A549 (cell line): ENCODE data around the gene ZRANB3. TPM values are rescaled to one million over a fixed set of nuclear protein-coding genes. Genes with fewer than 3 reads are reported as not detected.

Experiments used
- ATAC-seq, 2 experiments: fragments of 200-7000 bp in 1 of 2; fragments of >200 bp in 1 of 2; cut with Nextera tagmentation in 1 of 2; cut with Tn5 transposase in 1 of 2; 3 replicates each; pipeline versions ENCODE4 v1.8.0 to v1.9.1; 2018 to 2020; ENCODE audit warnings: mild to moderate bottlenecking in 1 of 2, moderate library complexity in 1 of 2
- CTCF ChIA-PET: fragments of 300-600 bp; sonication (Branson Sonifier 250); formaldehyde crosslinking; extraction: SDS; loops from one replicate; lab custom pipeline; 2021; ENCODE audit warnings: antibody characterized with exemption, inconsistent platforms; lab: Yijun Ruan, JAX
- POLR2A ChIA-PET: fragments of 350-600 bp; formaldehyde crosslinking; extraction: SDS; loops from one replicate; lab custom pipeline; 2021; ENCODE audit warnings: antibody characterized with exemption, inconsistent platforms; lab: Yijun Ruan, JAX
- DNase-seq, 2 experiments: peaks; one replicate each; pipeline versions ENCODE4 v3.0.0 to v3.0.0-alpha.2; 2011 to 2016; ENCODE audit warnings: low read depth in 1 of 2, low spot score in 1 of 2
- FAIRE-seq: peaks from 2 replicates; lab custom pipeline; 2011; peaks lifted over from hg19 to GRCh38; lab: Jason Lieb, UNC
- H3K27ac ChIP-seq, 2 experiments: fragments of >200 bp; sonication (Bioruptor Twin); formaldehyde crosslinking; 3 replicates each; pipeline ENCODE4 v1.5.1; 2016 to 2017
- H3K4me1 ChIP-seq: fragments of >200 bp; sonication (Bioruptor Twin); formaldehyde crosslinking; 3 replicates; pipeline ENCODE4 v1.6.1; 2016
- H3K4me2 ChIP-seq: fragments of >200 bp; sonication (Bioruptor Twin); formaldehyde crosslinking; 3 replicates; pipeline ENCODE4 v1.6.1; 2016
- H3K4me3 ChIP-seq: fragments of >200 bp; sonication (Bioruptor Twin); formaldehyde crosslinking; 3 replicates; pipeline ENCODE4 v1.5.1; 2016
- H3K9me3 ChIP-seq: fragments of >200 bp; sonication (Bioruptor Twin); formaldehyde crosslinking; 3 replicates; pipeline ENCODE4 v1.6.1; 2016
- BHLHE40 ChIP-seq: IDR thresholded peaks from 2 replicates; pipeline ENCODE4 v1.6.1; 2012; ENCODE audit warnings: low read depth, low read length, inconsistent platforms
- CBX8 ChIP-seq: fragments of 200-600 bp; sonication (generic); IDR thresholded peaks from 2 replicates; pipeline ENCODE4 v1.6.1; 2016
- ELK1 ChIP-seq: fragments of 150-350 bp; IDR thresholded peaks from 2 replicates; pipeline ENCODE4 v1.6.1; 2014; ENCODE audit warnings: low read depth, mild to moderate bottlenecking, low read length
- EP300 ChIP-seq, 2 experiments: fragments of >200 bp; sonication (Bioruptor Twin); formaldehyde crosslinking; IDR thresholded peaks; 2 replicates in 1 of 2; 3 replicates in 1 of 2; pipeline ENCODE4 v1.6.1; 2016 to 2017
- FOSL2 ChIP-seq, 2 experiments: fragments of 450-650 bp in 1 of 2; fragments of >200 bp in 1 of 2; sonication (Bioruptor Twin) in 1 of 2; formaldehyde crosslinking; IDR thresholded peaks; 2 replicates each; pipeline versions ENCODE4 v1.5.0 to v1.6.1; 2016 to 2020; ENCODE audit warnings: mild to moderate bottlenecking in 1 of 2, moderate library complexity in 1 of 2
- FOXS1 ChIP-seq: fragments of 250-450 bp; sonication (Bioruptor Pico); IDR thresholded peaks from 2 replicates; pipeline ENCODE4 v1.5.0; 2020; ENCODE audit warnings: mild to moderate bottlenecking, moderate library complexity
- HDAC2 ChIP-seq: fragments of 200-600 bp; sonication (generic); IDR thresholded peaks from 2 replicates; pipeline ENCODE4 v1.6.1; 2016
- HES2 ChIP-seq: fragments of >200 bp; sonication (Bioruptor Twin); formaldehyde crosslinking; IDR thresholded peaks from 2 replicates; pipeline ENCODE4 v1.6.1; 2016
- HOXB13 ChIP-seq: fragments of 250-450 bp; sonication (Bioruptor Pico); IDR thresholded peaks from 2 replicates; pipeline ENCODE4 v1.5.0; 2020; ENCODE audit warnings: low read depth, mild to moderate bottlenecking, moderate library complexity
- HOXB5 ChIP-seq: fragments of 250-450 bp; sonication (Bioruptor Pico); IDR thresholded peaks from 2 replicates; pipeline ENCODE4 v1.5.0; 2020; ENCODE audit warnings: mild to moderate bottlenecking, moderate library complexity
- MAX ChIP-seq: IDR thresholded peaks from 2 replicates; pipeline ENCODE4 v1.6.1; 2012
- MYC ChIP-seq: IDR thresholded peaks from 2 replicates; pipeline ENCODE4 v1.6.1; 2012; ENCODE audit warnings: mild to moderate bottlenecking, inconsistent platforms, low read length, improper control_type of control experiment, borderline replicate concordance
- NPAS2 ChIP-seq: fragments of 250-450 bp; sonication (Bioruptor Pico); IDR thresholded peaks from 2 replicates; pipeline ENCODE4 v1.8.0; 2022; ENCODE audit warnings: mild to moderate bottlenecking, moderate library complexity, borderline replicate concordance
- NR3C1 ChIP-seq: fragments of >200 bp; sonication (Bioruptor Twin); formaldehyde crosslinking; IDR thresholded peaks from 3 replicates; pipeline ENCODE4 v1.6.1; 2017
- RNF2 ChIP-seq: fragments of 200-600 bp; sonication (generic); IDR thresholded peaks from 2 replicates; pipeline ENCODE4 v1.6.1; 2016; ENCODE audit warnings: low read depth, mild to moderate bottlenecking, antibody characterized with exemption, moderate library complexity, borderline replicate concordance
- USF2 ChIP-seq: fragments of 450-650 bp; IDR thresholded peaks from 2 replicates; pipeline ENCODE4 v1.6.1; 2014; ENCODE audit warnings: antibody characterized with exemption
- ZC3H11A ChIP-seq: fragments of 450-650 bp; IDR thresholded peaks from 2 replicates; pipeline ENCODE4 v1.6.1; 2014; ENCODE audit warnings: antibody characterized with exemption, mild to moderate bottlenecking
- ZSCAN20 ChIP-seq: fragments of 250-450 bp; sonication (Bioruptor Pico); IDR thresholded peaks from 2 replicates; pipeline ENCODE4 v1.8.0; 2022; ENCODE audit warnings: mild to moderate bottlenecking, moderate library complexity
- WGBS: methylation state at CpG from one replicate; pipeline ENCODE4 v1.1.6; 2017; ENCODE audit errors: missing lambda C conversion rate; 5-methylcytosine and 5-hydroxymethylcytosine counted together
- polyA plus RNA-seq, 4 experiments: library from polyadenylated mRNA; depleted of rRNA in 3 of 4; stranded (reverse); fragments of >200 nt; fragmentation: RNase III in 1 of 4; extraction: RNeasy Plus Mini Kit Qiagen cat#74134 plus additional on column Dnase treatment in 1 of 4; gene quantifications; 2 replicates in 3 of 4; 3 replicates in 1 of 4; pipeline ENCODE4 v1.2.3, GENCODE V29; 2011 to 2017
- TF ChIP-seq, protein P1 (sequence below): IDR thresholded peaks from 2 replicates; pipeline ENCODE4 v1.6.1; 2012

The ZRANB3 gene
- polyA plus RNA-seq, 2 of the 4 experiments (the other 2 are of a cell fraction) = 6.2 to 12.4 TPM

GRCh38 chr2:135189148-135189547 lies 341.9 kb downstream of the ZRANB3 start:
- TF ChIP-seq BHLHE40 (no peak), USF2 (no peak), MYC (no peak), ZSCAN20 (CRISPR knock-in tag) (no peak), FOSL2 (IDR thresholded peaks at IDR 0.05) (no peak), FOSL2 (CRISPR knock-in tag; IDR thresholded peaks at IDR 0.05) (no peak), HES2 (no peak), HOXB13 (CRISPR knock-in tag) (no peak), HDAC2 (no peak), RNF2 (no peak), ELK1 (no peak)
- 97% methylated on average over 1 of the region's 1 CpG for WGBS
- POLR2A ChIA-PET = no interaction called here
- DNase-seq = no peak
- ATAC-seq = no peak
- Histone ChIP-seq H3K9me3 (no peaks in the 10 kb centered on the region), H3K27ac (no peak overlapping the region), H3K4me1 (no peaks in the 10 kb centered on the region), H3K4me3 (no peak overlapping the region), H3K4me2 (no peak overlapping the region)
- FAIRE-seq = no peak
- CTCF ChIA-PET = interaction anchor here (0.9 to 1.5 kb wide), 2 partner anchors 14 to 185 kb away, joined by 4 read pairs; no protein-coding TSS in a partner anchor

- TF ChIP-seq HOXB5 (CRISPR knock-in tag) = no peak
- no peak for TF ChIP-seq EP300 (IDR thresholded peaks at IDR 0.05)
- no peak for TF ChIP-seq CBX8
- no peak for TF ChIP-seq FOXS1 (CRISPR knock-in tag)
- no peak for TF ChIP-seq MAX
- no peak for TF ChIP-seq NR3C1
- TF ChIP-seq, all 56 proteins: peak for 0
- ATAC-seq = no peak
- 88% methylated on average over 3 of the region's 3 CpGs for WGBS
- CTCF ChIA-PET = no interaction called here
- H3K27ac ChIP-seq = no peak overlapping the region
- DNase-seq = no peak
- no peaks in the 10 kb centered on the region for H3K9me3 ChIP-seq
- FAIRE-seq = no peak
- H3K4me3 ChIP-seq = no peak overlapping the region
- H3K4me2 ChIP-seq = no peak overlapping the region
- H3K4me1 ChIP-seq = no peaks in the 10 kb centered on the region
- POLR2A ChIA-PET = no interaction called here
These were observed 343.7 kb downstream of the ZRANB3 start for GRCh38 chr2:135187270-135187669.

- no peak for TF ChIP-seq ZC3H11A
- TF ChIP-seq NPAS2 = no peak
- TF ChIP-seq ZSCAN20 (CRISPR knock-in tag) = no peak
- TF ChIP-seq, protein P1, sequence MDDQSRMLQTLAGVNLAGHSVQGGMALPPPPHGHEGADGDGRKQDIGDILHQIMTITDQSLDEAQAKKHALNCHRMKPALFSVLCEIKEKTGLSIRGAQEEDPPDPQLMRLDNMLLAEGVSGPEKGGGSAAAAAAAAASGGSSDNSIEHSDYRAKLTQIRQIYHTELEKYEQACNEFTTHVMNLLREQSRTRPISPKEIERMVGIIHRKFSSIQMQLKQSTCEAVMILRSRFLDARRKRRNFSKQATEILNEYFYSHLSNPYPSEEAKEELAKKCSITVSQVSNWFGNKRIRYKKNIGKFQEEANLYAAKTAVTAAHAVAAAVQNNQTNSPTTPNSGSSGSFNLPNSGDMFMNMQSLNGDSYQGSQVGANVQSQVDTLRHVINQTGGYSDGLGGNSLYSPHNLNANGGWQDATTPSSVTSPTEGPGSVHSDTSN = no peak
- DNase-seq = no peak
- FAIRE-seq = no peak
- H3K4me3 ChIP-seq = no peak overlapping the region
- H3K4me2 ChIP-seq = no peak overlapping the region
- WGBS = 94% methylated on average over 5 of the region's 5 CpGs
- H3K9me3 ChIP-seq = no peaks in the 10 kb centered on the region
- ChIA-PET POLR2A (no interaction called here), CTCF (interaction anchor here (0.5 kb wide), 1 partner anchor 83 kb away, joined by 3 read pairs; no protein-coding TSS in a partner anchor)
- H3K27ac ChIP-seq = no peak overlapping the region
- ATAC-seq = no peak
- H3K4me1 ChIP-seq = no peaks in the 10 kb centered on the region
These were observed 345.0 kb downstream of the ZRANB3 start for GRCh38 chr2:135186054-135186453.
